NT2/D1 (cell line): ENCODE results near the gene SUV39H1.

ENCODE experiments used
- DNase-seq: peaks from one replicate; pipeline ENCODE4 v3.0.0-alpha.2; 2011; ENCODE audit warnings: low read depth, low spot score
- H3K27me3 ChIP-seq: 2 replicates; pipeline ENCODE4 v1.6.0; 2011; ENCODE audit warnings: mild to moderate bottlenecking; ENCODE audit not compliant: insufficient read length, insufficient read depth
- H3K36me3 ChIP-seq: 2 replicates; pipeline ENCODE4 v1.6.1; 2011; ENCODE audit warnings: mild to moderate bottlenecking, low read length, mixed read lengths; ENCODE audit not compliant: insufficient read depth, insufficient read length
- H3K4me1 ChIP-seq: 2 replicates; pipeline ENCODE4 v1.5.1; 2011; ENCODE audit not compliant: insufficient read depth, insufficient read length
- H3K4me3 ChIP-seq: 2 replicates; pipeline ENCODE4 v1.5.1; 2011; ENCODE audit warnings: low read depth; ENCODE audit not compliant: insufficient read length
- H3K9ac ChIP-seq: 2 replicates; pipeline ENCODE4 v1.6.0; 2011; ENCODE audit warnings: low read depth; ENCODE audit not compliant: insufficient read length
- H3K9me3 ChIP-seq: 2 replicates; pipeline ENCODE4 v1.5.1; 2011; ENCODE audit warnings: mild to moderate bottlenecking, low read length; ENCODE audit not compliant: insufficient read depth
- SUZ12 ChIP-seq: IDR thresholded peaks from 2 replicates; pipeline ENCODE4 v1.6.1; 2011; ENCODE audit not compliant: insufficient read length, insufficient read depth; ENCODE audit errors: extremely low read depth
- YY1 ChIP-seq: IDR thresholded peaks from 2 replicates; pipeline ENCODE4 v1.6.1; 2011; ENCODE audit not compliant: insufficient read length, insufficient read depth
- ZNF274 ChIP-seq: IDR thresholded peaks from 2 replicates; pipeline ENCODE4 v1.6.1; 2011; ENCODE audit warnings: mild to moderate bottlenecking, low read depth, low read length

The SUV39H1 gene

DNA sequence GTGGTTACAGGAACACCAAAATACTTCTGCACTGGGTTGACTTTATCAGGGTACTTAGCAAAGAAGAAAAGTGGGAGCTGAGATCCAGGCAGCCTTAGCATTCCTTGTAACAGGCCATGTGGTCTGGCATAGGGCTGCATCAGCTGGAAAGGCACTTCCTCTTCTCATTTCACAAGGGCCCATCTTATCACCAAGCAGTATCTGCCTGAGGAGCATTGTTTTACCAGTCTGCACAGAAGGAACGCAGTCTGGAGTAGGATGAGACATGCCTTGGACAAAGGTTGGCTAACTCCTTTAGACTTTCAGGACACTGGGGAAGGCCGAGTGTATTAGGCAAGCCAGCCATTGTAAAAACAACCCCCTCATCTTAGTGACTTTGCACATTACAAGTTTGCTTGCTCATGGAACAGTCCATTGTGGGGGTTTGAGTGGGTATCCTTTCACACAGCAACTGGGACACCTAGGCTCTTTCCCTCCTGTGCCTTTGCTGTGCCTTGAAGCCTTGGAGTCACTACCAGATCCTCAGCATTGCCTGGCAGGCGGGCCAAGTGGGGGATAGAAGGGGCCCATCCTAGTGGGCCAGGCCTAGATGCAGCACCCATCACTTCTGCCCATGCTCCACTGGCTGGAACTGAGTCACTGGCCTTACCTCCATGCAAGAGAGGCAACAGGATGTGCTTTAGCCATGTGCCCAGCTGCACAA is 4.6 kb downstream of the SUV39H1 start:
- Histone ChIP-seq H3K4me3 (no peak overlapping the region), H3K9me3 (no peaks in the 10 kb centered on the region), H3K36me3 (peaks cover 69% of the 10 kb centered on the region), H3K27me3 (peaks cover under 1% of the 10 kb centered on the region), H3K9ac (no peak overlapping the region), H3K4me1 (peaks cover 17% of the 10 kb centered on the region)
- no peak for DNase-seq
- no peak for TF ChIP-seq SUZ12
- TF ChIP-seq YY1: no peak
- no peak for TF ChIP-seq ZNF274

DNA sequence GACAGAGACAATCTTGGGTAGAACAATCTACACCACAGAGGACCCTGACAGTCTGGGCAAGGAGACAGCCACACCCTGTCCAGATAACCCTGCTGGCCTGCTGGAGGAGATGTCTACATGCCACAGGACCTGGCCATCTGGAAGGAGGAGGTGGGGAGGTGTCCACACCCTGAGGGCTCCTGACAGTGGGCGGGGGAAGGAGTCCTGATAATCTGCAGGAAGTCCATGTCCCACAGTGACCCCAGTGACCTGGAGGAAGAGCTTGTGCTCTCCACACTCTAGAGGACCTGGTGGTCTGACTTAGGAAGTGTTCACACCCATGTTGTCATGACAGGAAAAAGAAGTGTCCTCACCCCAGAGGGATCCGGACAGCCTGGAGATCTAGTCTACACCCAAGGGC is 5.5 kb downstream of the SUV39H1 start:
- Histone ChIP-seq H3K27me3 (no peaks in the 10 kb centered on the region), H3K9me3 (no peaks in the 10 kb centered on the region), H3K36me3 (peaks cover 77% of the 10 kb centered on the region), H3K4me3 (no peak overlapping the region), H3K4me1 (peaks cover 17% of the 10 kb centered on the region), H3K9ac (no peak overlapping the region)
- TF ChIP-seq ZNF274 (no peak), SUZ12 (no peak), YY1 (no peak)
- no peak for DNase-seq

DNA sequence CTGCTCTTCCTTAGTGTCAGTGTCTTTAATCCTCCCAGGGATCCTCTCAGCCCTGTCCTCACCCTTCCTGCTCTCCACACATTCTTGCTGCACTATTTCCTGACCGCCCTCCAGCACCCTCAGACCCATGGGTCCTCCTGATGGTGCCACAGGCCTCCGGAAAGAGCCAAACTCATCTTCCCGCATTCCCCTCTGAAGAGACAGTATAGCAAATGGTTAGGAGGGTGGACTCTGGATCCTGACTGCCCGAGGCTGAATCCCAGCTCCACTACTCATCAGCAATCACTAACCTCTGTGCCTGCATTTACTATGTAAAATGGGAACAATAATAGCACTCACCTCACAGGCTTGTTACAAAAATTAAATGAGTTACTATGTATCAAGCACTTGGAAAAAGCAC is 6.2 kb downstream of the SUV39H1 start:
- H3K36me3 ChIP-seq: peaks cover 82% of the 10 kb centered on the region
- DNase-seq: no peak
- no peak overlapping the region for H3K9ac ChIP-seq
- no peaks in the 10 kb centered on the region for H3K27me3 ChIP-seq
- TF ChIP-seq ZNF274 (no peak), SUZ12 (no peak)
- no peak overlapping the region for H3K4me3 ChIP-seq
- H3K9me3 ChIP-seq: no peaks in the 10 kb centered on the region
- H3K4me1 ChIP-seq: peaks cover 17% of the 10 kb centered on the region

GRCh38 chrX:48703228-48703627 is 6.7 kb downstream of the SUV39H1 start:
- Histone ChIP-seq H3K9ac (no peak overlapping the region), H3K4me3 (no peak overlapping the region), H3K9me3 (no peaks in the 10 kb centered on the region), H3K27me3 (no peaks in the 10 kb centered on the region), H3K4me1 (peaks cover 17% of the 10 kb centered on the region), H3K36me3 (peaks cover 87% of the 10 kb centered on the region)
- no peak for DNase-seq
- no peak for TF ChIP-seq SUZ12
- no peak for TF ChIP-seq YY1
- no peak for TF ChIP-seq ZNF274

GRCh38 chrX:48703642-48704481 is 7.3 kb downstream of the SUV39H1 start:
- no peaks in the 10 kb centered on the region for H3K9me3 ChIP-seq
- peaks cover 90% of the 10 kb centered on the region for H3K36me3 ChIP-seq
- TF ChIP-seq YY1 (no peak), SUZ12 (no peak), ZNF274 (no peak)
- H3K27me3 ChIP-seq: no peaks in the 10 kb centered on the region
- H3K4me1 ChIP-seq: peaks cover 14% of the 10 kb centered on the region
- no peak overlapping the region for H3K9ac ChIP-seq
- no peak overlapping the region for H3K4me3 ChIP-seq
- DNase-seq: no peak

GRCh38 chrX:48705871-48706270 is 9.3 kb downstream of the SUV39H1 start:
- no peak overlapping the region for H3K9ac ChIP-seq
- no peaks in the 10 kb centered on the region for H3K9me3 ChIP-seq
- H3K36me3 ChIP-seq: peaks cover 70% of the 10 kb centered on the region
- DNase-seq: no peak
- no peaks in the 10 kb centered on the region for H3K27me3 ChIP-seq
- TF ChIP-seq ZNF274: no peak
- TF ChIP-seq SUZ12: no peak
- no peak for TF ChIP-seq YY1
- peaks cover 11% of the 10 kb centered on the region for H3K4me1 ChIP-seq
- no peak overlapping the region for H3K4me3 ChIP-seq

GRCh38 chrX:48709522-48710112 is 13.1 kb downstream of the SUV39H1 start:
- H3K9ac ChIP-seq: no peak overlapping the region
- no peak for DNase-seq
- H3K4me3 ChIP-seq: no peak overlapping the region
- peaks cover 2% of the 10 kb centered on the region for H3K27me3 ChIP-seq
- TF ChIP-seq SUZ12 (no peak), ZNF274 (no peak), YY1 (no peak)
- no peaks in the 10 kb centered on the region for H3K4me1 ChIP-seq
- no peaks in the 10 kb centered on the region for H3K9me3 ChIP-seq
- H3K36me3 ChIP-seq: peaks cover 40% of the 10 kb centered on the region
